Ishikawa (cell line): Measurements from ENCODE around the gene EGR1.

ENCODE experiments used
- CEBPB ChIP-seq: IDR thresholded peaks from 2 replicates; pipeline ENCODE4 v1.6.1; 2012
- CREB1 ChIP-seq: IDR thresholded peaks from 2 replicates; pipeline ENCODE4 v1.6.1; 2012; ENCODE audit warnings: low read depth
- EGR1 ChIP-seq: IDR thresholded peaks from 2 replicates; pipeline ENCODE4 v1.6.1; 2012
- EP300 ChIP-seq: IDR thresholded peaks from 2 replicates; pipeline ENCODE4 v1.6.1; 2012; ENCODE audit warnings: borderline replicate concordance
- FOXM1 ChIP-seq: IDR thresholded peaks from 2 replicates; pipeline ENCODE4 v1.6.1; 2012; ENCODE audit warnings: low read depth, borderline replicate concordance
- NFIC ChIP-seq: IDR thresholded peaks from 2 replicates; pipeline ENCODE4 v1.6.1; 2012
- RAD21 ChIP-seq: IDR thresholded peaks from 2 replicates; pipeline ENCODE4 v1.6.1; 2012; ENCODE audit warnings: low read depth
- TCF12 ChIP-seq: IDR thresholded peaks from 2 replicates; pipeline ENCODE4 v1.6.1; 2012; ENCODE audit warnings: low read depth
- TEAD4 ChIP-seq: IDR thresholded peaks from 2 replicates; pipeline ENCODE4 v1.6.1; 2012
- YY1 ChIP-seq: IDR thresholded peaks from 2 replicates; pipeline ENCODE4 v1.6.1; 2012; ENCODE audit warnings: low read depth
- ZBTB7A ChIP-seq: IDR thresholded peaks from 2 replicates; pipeline ENCODE4 v1.6.1; 2012; ENCODE audit warnings: low read depth
- TF ChIP-seq, protein P1 (sequence below): IDR thresholded peaks from 2 replicates; pipeline ENCODE4 v1.6.1; 2012
- TF ChIP-seq, protein P2 (sequence below): IDR thresholded peaks from 2 replicates; pipeline ENCODE4 v1.6.1; 2012
- TF ChIP-seq, protein P3 (sequence below): IDR thresholded peaks from 2 replicates; pipeline ENCODE4 v1.6.1; 2012; ENCODE audit warnings: low read depth, mild to moderate bottlenecking

EGR1 gene

DNA sequence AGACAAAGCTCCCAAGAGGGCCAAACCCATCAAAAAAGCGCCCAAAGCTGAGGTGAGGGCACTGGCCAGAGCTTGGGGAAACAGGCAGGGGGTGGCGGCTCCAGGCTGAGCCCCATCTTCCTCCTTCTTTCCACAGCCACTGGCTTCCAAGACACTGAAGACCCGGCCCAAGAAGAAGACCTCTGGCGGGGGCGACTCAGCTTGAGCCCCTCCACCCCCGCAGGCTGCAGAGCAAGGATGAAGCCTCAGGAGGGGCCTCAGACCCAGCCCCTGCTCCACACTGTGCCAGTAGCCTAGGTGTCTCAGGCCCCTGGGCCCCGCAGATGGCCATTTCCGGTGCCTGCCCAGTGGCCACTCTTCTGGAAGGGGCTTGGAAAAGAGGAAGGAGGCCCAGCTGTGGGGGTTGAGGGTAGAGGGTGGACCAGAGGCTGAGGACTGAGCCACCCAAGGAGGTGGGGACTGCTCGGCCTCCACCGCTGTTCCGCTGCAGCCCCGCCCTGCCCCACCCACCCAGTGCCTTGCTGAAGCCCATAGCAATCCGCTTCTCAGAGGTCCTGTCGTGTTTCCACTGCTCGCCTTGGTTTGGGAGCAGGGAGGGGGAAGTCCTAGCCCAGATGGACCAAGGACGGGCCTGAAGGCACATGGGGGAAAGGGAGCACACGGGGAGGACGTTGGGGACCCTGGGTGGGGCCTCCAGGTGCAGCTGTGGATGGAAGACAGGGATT, 19.6 kb upstream of the EGR1 start:
- no peak for TF ChIP-seq NFIC
- TF ChIP-seq, protein P1, sequence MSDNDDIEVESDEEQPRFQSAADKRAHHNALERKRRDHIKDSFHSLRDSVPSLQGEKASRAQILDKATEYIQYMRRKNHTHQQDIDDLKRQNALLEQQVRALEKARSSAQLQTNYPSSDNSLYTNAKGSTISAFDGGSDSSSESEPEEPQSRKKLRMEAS: no peak
- no peak for TF ChIP-seq FOXM1
- TF ChIP-seq, protein P2, sequence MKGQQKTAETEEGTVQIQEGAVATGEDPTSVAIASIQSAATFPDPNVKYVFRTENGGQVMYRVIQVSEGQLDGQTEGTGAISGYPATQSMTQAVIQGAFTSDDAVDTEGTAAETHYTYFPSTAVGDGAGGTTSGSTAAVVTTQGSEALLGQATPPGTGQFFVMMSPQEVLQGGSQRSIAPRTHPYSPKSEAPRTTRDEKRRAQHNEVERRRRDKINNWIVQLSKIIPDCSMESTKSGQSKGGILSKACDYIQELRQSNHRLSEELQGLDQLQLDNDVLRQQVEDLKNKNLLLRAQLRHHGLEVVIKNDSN: no peak
- TF ChIP-seq TCF12: no peak
- TF ChIP-seq, protein P3, sequence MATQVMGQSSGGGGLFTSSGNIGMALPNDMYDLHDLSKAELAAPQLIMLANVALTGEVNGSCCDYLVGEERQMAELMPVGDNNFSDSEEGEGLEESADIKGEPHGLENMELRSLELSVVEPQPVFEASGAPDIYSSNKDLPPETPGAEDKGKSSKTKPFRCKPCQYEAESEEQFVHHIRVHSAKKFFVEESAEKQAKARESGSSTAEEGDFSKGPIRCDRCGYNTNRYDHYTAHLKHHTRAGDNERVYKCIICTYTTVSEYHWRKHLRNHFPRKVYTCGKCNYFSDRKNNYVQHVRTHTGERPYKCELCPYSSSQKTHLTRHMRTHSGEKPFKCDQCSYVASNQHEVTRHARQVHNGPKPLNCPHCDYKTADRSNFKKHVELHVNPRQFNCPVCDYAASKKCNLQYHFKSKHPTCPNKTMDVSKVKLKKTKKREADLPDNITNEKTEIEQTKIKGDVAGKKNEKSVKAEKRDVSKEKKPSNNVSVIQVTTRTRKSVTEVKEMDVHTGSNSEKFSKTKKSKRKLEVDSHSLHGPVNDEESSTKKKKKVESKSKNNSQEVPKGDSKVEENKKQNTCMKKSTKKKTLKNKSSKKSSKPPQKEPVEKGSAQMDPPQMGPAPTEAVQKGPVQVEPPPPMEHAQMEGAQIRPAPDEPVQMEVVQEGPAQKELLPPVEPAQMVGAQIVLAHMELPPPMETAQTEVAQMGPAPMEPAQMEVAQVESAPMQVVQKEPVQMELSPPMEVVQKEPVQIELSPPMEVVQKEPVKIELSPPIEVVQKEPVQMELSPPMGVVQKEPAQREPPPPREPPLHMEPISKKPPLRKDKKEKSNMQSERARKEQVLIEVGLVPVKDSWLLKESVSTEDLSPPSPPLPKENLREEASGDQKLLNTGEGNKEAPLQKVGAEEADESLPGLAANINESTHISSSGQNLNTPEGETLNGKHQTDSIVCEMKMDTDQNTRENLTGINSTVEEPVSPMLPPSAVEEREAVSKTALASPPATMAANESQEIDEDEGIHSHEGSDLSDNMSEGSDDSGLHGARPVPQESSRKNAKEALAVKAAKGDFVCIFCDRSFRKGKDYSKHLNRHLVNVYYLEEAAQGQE: no peak
- TF ChIP-seq CREB1: no peak
- no peak for TF ChIP-seq YY1

DNA sequence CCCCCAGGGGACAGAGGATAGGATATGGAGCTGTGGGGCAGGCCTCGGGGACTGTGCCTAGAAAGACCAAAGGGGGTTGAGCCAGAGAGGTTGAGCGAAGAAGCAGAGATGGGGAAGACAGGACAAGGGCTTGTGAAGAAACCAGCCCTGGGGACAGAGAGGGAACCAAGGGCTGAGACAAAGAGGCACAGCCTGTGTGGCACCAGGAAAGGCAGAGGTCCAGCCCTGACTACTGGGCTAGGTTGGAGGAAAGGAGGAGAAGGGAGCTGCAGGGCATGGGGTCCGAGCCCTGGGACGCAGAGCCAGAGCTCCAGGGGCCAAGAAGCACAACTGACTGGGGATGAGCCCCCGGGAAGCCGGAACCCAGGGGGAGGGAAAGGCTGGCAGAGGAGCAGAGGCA, 17.2 kb upstream of the EGR1 start:
- TF ChIP-seq EP300 (no peak), CEBPB (no peak), TEAD4 (no peak), NFIC (no peak), FOXM1 (no peak), EGR1 (no peak), ZBTB7A (no peak), TCF12 (no peak), YY1 (no peak), CREB1 (no peak)
- TF ChIP-seq, protein P2: no peak
- TF ChIP-seq, protein P1: no peak
- TF ChIP-seq, protein P3: no peak

DNA sequence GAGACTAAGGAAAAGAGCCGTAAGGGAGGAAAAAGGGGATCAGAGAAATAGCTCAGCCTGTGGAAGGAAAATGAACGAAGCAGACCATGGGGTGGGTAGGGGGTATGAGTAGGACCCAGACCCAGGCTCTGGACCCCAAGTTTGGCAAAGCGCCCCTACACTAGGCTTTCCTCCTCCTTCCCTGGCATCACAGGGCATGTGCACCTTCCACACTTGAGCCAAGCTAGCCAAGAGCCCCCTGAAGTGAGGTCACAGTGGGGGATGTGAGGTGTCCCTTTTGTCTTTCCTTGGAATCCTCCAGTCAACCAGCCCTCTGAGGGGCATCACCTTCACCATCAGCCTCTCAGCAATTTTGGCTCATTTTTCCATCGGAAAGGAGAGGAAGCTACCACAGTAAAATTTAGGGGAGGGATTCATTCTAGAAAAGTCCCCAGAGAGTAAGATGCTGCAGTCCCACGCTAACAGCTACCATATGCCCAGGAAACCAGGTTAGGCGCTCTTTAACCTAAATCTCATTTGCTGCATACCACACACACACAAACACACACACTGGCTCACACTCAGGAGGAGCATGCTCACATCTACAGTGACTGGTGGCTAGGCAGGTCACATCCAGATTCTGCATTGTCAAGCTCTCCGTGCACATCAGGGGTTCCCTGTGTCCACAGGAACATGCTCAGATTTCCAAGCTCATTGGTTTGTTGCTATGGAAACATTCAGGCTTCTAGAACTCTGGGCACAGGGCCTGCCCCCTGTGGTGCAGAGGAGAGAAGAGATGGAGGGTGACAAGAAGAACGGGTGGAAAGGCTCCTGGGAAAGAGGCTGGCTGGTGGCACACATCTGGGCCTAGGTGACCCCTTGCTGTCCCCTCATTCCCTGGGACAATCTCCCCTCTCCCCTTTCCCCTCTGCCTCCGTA, 16.5 kb upstream of the EGR1 start:
- TF ChIP-seq EGR1 (no peak), NFIC (peak; percentile 71), ZBTB7A (0 out of 2 replicates have a peak, but pooled peaks have one; percentile 12)
- TF ChIP-seq, protein P1: peak; percentile 40; the same call in 1 of the 2 replicates

DNA sequence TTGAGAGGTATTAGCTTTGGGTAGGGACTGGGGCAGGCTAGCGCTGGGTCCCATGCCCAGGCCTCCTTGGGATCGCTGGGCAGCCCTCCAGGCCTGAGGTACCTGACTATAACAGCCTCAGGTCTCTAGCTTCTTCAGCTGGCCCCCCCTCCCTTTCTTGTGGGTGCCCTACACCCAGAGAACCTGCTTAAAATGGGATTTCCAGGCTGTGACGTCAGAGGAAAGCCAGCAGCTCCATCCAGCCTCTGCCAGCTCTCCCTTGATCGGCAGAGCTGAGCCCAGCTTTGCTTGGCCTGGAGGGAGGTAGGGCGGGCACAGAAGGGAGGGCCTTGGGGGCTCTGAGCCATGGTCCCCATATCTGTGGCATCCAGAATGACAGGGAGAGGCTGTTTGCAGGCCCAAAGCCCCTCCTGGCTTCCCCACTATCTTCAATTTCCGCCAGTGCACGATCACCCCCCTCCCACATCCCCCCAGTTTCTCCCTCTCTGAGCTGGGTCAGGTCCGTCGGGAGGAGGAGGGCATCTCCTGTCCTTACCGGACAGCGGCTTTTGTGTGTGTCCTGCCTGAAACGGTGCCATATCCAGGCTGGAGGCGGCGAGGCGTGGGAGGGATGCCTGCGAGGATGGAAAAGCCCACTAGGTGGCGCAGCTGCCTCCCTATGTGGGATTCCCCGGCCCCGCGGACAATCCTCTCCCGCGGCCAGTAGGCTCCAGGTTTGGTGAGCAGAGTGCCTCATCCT, 15.6 kb upstream of the EGR1 start:
- TF ChIP-seq, protein P3: no peak
- peak; percentile 97 for TF ChIP-seq EGR1
- TF ChIP-seq TEAD4: peak; percentile 14; the same call in 1 of the 2 replicates
- no peak for TF ChIP-seq YY1
- peak; percentile 83 for TF ChIP-seq RAD21
- TF ChIP-seq TCF12: no peak
- TF ChIP-seq CREB1: no peak
- 0 out of 2 replicates have a peak, but pooled peaks have one; percentile 20 for TF ChIP-seq ZBTB7A
